GM10847 (cell line): ENCODE results near the gene CXCL6.

ENCODE experiments used
- POLR2A ChIP-seq: IDR thresholded peaks from 2 replicates; pipeline ENCODE4 v1.6.1; 2011; ENCODE audit not compliant: insufficient read length; ENCODE audit errors: extremely low read depth

CXCL6 gene

DNA sequence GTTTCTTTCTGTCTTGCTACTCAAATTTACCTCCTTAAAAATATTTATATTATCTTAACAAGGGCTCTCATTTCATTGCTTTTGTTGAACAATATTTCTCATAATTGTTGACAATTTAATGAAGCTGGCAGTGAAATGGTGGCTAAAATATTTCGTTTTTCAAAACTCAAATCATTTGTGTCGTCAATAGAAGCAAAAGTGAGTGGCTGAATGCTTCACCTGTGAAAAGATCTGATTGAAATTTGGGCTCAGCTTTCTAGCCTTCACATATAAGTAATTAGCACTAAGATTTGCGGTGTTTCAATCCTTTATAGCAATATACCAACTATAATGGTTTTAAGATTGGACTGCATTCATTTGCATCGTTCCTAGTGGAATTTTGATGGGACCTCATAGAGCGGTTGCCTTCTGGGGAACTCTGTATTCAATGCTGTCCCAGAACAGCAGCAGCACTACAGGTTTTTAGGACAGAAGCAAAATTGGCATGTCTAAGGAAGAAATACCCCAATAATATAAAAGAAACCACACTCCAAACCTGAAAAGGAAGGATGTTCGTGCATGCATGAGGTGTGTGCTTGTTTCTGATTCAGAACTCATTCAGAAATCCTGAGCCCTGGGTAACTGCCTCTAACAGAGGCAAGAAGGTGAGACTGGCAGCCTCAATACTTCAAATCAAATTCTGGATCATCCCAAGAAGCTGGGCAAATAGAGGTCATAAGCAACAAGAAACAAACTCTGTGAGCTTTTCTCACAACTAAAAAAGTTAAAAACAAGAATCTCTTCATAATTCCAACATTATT is 35.2 kb downstream of the CXCL6 start:
- no peak for TF ChIP-seq POLR2A

DNA sequence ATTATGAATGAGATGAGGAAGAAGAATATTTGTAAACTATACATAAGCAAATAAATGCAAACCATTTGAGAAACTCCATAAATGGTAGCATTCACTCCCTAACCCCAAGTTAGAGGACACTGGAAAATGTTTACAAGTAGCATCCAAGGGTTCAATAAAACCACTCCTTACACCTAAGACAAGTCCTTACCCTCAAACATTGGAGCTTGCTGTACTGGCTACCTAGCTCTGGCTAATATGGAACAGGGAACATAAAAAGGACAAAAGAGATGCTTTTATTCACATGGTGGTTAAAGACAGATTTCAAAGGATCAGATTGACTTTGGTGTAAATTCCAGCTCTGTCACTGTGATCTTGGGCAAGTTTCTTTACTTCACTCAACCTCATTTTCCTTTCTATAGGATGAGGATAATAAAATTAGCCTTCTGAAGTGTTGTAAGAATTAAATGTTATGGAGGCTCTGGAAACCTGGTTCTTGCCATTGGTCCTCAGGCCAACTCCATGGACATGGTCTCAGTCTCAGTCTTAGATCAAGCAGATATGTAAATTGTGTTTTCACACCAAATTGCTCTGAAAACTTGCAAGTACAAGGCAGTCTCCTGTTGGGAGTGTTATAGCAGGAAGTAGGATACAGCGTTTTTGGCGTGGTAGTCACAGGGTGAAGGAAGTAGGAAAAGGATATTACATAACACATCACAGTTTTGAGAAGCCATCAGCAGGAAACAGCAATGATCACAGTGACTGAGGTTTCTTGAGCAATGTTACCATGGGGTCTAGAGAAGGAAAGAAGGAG is 36.0 kb downstream of the CXCL6 start:
- TF ChIP-seq POLR2A = no peak

DNA sequence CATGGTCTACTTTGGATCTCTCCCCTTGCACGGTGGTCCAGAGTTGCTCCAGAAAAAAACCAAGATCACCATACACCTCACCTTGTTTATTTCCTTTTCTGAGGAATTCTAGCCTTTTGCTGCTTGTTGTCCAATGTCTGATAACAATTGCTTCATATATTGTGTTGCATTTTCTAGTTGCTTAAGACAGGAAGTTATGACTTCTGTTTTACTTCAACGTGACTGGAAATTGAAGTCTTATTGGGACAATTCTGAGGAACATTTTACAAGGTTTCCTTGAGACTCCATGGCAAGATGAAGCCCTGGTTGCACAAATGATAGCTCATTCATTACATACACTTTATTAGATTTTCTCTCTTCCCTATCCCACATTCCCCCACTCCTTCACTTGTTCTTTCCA is 37.9 kb downstream of the CXCL6 start:
- TF ChIP-seq POLR2A = no peak

DNA sequence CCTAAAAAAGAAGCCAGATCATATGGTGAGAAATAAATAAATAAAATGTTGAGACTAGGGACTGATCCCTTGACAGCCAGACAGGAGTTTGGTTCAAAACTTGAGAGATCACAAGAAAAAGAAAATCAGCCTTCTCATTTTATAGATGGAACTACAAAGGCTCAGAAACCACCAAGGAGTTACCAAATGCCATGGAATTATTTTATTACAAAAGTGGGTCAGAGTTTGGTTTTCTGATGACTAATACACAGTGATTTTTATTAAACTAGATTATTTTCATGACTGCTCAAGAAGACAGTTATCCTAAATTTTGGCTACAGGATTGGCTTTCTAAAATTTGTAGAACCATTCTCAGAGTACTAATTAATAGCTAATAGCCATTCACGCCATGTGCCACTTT is 38.9 kb downstream of the CXCL6 start:
- no peak for TF ChIP-seq POLR2A

DNA sequence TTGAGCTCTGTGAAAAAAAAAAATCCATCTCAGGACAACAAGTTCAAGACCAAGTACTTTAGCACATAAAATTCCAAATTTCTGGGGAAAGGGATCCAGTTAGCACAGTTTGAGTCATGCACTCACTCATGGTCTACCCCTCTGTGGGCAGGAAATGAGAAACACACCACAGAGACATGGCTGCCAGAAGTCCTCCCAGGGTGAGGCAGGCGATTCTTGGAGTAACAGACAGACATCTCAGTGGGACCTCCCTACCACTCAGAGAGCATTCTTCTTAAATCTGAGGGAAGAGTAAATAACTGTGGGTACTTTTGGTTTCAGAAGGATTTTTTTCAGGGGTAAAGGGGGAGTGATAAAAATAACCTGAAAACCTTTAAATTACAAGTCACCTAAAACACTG is 46.8 kb downstream of the CXCL6 start:
- TF ChIP-seq POLR2A = no peak

DNA sequence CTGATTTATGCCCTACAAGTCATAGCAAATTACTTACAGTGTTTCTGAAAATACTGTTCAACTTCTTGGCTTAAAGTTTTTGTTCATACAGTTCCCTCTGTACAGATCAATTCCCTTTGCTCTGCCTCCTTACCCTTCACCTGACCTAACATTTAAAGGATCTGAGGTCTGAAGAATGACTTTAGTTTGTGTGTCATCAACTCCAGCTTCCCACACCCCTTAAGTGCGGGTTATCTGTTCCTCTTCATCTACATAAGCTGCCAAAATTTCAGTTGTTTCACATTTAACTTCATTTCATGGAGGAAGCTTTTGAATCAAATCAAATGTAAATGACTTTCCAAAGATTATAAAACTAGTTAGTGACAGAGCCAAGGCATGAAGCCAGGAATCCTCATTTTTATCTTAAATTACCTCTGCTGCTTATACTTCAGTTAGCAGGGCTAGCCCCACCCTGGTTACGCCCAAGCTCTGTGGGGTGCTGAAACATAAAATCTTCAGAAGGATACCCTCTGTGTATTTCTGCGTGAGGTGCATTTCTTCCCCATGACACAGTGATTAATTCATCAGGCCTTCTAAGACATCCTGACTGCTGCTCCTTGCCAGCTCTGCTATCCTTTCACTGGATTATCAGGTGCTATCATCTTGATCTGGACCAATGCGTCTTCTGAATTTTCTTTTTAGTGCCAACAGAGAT is 49.2 kb downstream of the CXCL6 start:
- TF ChIP-seq POLR2A = no peak
